DMS153 treated with DMSO at 0.1 percent for 48 hours (cell line): ENCODE results near the gene CEP112.
"Not testable (repeated sequence)": the region's sequence is repeated elsewhere in the genome, so short reads cannot be mapped to it uniquely, and the experiment has no call there.

ENCODE experiments used
- DNase-seq: peaks from one replicate; lab custom pipeline; 2025; ENCODE audit not compliant: unreplicated experiment; lab: John Stamatoyannopoulos, UW

CEP112 gene

DNA sequence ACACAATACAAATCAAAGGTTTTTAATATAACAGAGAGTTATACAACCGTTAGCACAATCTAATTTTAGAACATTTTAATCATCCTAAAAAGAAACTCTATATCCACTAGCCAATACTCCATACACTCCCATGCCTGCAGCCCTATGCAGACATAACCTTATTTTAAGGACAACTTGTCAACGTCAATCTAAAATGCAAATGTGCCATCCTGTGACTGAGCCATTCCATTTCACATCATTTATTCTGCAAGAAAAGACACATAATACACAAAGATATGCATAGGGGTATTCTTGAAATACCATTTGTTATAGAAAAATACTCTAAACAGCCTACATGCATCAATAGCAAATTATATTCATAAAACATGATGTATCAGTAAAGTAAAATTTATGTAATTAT is 106.7 kb downstream of the CEP112 start:
- no peak for DNase-seq

DNA sequence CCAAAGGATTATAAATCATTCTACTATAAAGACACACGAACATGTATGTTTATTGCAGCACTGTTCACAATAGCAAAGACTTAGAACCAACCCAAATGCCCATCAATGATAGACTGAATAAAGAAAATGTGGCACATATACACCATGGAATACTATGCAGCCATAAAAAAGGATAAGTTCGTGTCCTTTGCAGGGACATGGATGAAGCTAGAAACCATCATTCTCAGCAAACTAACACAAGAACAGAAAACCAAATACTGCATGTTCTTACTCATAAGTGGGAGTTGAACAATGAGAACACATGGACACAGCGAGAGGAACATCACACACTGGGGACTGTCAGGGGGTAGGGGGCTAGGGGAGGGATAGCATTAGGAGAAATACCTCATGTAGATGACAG is 111.3 kb downstream of the CEP112 start:
- DNase-seq, result not testable (repeated sequence)

DNA sequence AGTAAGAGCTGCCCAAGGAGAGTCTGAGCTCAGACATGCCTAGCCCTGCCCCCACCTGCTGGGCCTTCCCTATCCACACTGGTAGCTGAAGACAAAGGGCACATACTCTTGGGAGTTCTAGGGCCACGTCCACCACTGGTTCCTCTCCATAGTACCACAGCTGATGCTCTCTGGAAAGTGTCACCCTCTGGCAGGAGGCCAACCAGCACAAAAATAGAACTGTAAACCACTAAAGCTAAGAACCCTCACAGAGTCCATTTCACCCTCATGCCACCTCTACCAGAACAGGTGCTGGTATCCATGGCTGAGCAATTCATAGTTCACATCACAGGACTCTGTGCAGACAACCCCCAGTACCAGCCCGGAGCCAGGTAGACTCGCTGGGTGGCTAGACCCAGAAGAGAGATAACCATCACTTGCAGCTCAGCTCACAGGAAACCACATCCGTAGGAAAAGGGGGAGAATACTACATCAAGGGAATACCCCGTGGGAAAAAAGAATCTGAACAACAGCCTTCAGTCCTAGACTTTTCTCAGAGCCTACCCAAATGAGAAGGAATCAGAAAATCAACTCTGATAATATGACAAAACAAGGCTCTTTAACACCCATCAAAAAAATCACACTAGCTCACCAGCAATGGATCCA is 115.3 kb downstream of the CEP112 start:
- DNase-seq, result no peak

DNA sequence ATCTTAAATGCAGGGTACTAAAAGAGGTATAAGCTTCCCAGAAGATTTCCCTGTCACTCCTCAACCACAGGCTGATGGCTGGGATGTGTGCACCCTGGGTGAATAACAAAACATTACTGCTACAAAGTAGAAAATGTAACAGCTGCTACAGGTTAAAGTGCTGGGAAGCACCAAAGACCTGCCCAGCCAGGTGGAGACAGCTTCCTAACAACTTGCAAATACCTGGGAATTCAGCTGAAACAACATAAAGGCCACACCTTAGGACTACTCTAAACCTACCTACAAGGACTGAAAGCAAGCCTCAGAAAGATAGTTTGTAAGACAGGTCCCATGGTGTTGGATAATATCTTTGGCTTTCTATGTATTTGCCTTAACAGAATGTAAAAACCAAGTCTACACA is 118.5 kb downstream of the CEP112 start:
- DNase-seq, result no peak

DNA sequence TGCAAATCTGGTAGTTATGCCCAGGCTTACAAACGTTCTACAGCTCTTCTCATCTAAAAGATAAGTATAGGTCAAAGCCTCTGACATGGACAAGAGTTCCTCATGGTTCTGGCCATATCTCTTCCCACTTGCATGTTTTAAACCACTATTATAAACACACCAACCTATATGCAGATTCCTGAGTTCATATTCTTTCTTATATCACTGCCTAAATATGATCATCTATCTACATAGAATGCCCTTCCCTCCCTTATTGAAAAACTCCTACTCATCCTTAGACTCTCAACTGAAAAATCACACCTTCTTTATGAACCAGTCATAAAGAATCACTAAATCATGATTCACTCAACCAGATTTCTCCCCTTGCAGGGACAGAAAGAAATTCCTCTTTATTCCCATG is 128.2 kb downstream of the CEP112 start:
- DNase-seq, result no peak

DNA sequence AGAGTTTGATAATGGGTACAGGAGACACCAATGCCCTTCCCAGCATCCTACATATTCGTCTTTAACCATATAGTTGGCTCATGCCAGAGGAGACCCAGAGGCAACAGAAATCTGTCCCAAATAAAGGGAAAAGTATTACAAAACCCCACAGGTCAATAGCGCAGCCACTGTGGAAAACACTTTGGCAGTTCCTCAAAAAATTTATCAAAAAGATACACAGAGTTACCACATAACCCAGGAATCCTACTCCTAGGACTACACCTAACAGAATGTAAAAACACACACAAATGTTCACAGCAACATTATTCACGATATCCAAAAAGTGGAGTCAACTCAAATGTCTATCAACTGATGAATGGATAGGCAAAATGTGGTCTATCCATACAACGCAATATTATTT is 135.8 kb downstream of the CEP112 start:
- DNase-seq, result no peak

DNA sequence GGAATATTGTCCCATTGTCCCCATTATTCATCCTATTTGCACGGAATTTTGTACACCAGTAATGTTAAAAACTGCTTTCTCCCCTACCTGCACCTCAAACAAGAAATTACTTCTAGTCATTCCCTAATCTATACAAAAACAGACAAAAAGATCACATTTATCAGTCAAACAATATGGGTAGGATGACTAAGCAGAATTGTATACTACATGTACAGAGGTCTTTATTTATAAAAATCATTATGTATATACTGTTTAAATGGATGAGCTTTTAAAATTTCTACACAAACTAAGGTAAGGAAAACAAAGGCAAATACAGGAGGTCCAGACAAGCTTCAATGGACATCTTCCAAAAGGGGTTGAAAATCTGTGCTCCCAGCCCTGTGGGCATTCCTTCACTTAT is 137.7 kb downstream of the CEP112 start:
- no peak for DNase-seq

DNA sequence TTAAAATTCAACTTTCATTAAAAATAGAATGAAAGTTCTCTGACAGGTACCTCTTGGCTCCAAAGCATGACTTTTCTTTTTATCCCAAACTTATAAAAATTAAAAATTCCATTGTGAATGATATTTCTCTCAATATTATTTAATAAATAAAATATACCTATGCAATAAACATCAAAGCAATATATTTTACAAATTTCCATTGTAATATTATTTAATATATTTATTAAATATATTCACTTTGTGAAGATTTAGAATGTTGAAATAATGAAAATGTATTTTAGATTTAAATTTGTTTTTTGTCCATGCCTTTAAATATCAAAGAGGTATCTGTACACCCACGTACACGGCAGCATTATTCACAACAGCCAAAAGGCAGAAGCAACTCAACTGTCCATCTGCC is 147.8 kb downstream of the CEP112 start:
- no peak for DNase-seq

DNA sequence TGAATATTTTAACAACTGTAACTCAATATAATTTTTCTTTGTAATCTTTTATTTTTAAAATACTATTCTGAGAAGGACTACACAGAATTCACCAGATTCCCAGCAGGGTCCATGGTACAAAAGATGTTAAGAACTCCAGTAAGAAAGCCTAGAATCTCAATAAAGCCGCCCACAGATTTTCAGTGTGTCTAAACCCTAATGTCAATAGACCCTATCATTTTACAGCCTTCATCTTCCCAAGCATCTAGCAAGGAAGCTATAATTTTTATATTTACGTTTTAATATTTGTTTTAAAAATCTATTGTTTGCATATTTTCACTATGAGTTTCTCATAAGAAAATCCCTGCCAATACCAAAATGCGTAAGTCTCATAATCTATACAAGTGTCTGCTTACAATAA is 148.5 kb downstream of the CEP112 start:
- DNase-seq, result no peak

DNA sequence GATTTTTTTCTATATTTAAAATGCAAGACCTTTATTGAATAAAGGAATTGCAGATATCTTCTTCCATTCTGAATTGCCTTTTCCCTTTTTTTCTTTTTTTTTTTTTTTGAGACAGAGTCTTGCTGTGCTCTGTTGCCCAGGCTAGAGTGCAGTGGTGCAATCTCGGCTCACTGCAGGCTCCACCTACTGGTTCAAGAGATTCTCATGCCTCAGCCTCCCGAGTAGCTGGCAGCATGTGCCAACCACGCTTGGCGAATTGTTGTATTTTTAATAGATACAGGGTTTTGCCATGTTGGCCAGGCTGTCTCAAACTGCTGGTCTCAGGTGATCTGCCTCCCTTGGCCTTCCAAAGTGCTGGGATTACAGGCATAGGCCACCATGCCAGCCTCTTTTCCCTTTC is 151.5 kb downstream of the CEP112 start:
- no peak for DNase-seq

DNA sequence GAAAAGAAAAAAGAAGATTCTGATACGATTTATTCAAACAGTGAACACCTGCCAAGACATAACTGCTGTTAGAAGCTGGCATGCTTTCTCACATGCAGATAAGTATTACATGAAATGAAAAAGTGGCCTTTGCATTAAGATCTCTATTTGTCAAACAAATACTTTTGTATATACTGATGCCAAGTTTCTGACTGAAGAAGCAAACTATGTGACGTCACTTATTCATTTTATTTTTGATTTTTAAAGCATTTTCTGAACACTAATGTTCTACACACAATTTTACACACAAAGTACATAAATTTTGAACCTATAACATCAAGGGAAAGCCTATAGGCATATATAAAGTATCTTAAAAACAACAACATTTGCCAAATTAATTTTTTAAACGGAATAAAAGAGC is 153.8 kb downstream of the CEP112 start:
- no peak for DNase-seq

DNA sequence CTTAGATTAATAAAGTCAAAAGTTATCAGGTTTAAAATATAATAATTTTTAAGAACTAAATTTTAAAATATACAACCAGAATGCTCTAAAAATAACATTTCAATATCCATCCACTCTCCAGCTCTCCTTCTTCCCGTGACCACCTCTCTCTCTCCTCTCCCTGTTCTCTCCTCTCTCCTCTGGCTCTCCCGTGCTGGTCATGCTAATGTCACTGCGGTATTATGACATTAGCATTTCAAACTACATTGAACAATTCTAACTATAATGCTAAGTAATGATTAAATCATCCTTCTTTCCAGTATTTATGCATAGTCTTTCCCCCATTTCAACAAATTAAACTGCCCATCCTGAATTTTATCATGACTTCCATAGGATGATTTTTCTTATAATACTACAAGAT is 154.7 kb downstream of the CEP112 start:
- no peak for DNase-seq

DNA sequence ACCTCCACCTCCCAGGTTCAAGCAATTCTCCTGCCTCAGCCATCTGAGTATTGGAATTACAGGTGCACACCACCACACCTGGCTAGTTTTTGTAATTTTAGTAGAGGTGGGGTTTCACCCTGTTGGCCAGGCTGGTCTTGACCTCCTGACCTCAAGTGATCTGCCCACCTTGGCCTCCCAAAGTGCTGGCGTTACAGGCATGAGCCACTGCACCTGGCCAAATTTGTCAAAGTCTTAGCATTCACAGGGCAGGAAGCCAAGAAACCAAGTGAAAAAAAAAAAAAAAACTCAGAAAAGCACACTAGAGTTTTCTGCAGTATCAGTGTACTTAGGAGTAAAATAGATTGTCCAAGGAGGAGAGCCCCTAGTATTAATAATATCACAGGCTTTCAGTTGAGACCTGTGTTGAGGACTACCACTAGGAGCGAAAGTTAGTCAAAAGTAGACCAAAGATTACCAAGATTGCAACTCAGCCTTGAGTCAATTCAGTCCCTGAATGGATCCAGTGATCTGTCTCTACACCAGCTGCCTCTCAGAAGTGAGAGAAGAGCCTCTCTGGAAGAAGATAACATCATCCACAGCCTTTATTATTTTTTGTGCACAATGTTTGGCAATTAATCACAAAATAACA is 159.7 kb downstream of the CEP112 start:
- DNase-seq, result no peak

DNA sequence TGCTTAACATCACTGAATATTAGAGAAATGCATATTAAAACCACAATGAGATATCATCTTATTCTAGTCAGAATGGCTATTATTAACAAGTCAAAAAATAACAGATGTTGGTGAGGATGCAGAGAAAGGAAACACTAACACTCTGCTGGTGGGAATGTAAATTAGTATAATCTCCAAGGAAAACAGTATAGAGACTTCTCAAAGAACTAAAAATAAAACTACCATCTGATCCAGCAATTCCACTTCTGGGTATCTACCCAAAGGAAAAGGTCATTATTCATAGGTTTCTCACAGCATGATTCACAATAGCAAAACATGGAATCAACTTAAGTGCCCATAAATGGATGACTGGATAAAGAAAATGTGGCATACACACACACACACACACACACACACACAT is 166.4 kb downstream of the CEP112 start:
- no peak for DNase-seq

DNA sequence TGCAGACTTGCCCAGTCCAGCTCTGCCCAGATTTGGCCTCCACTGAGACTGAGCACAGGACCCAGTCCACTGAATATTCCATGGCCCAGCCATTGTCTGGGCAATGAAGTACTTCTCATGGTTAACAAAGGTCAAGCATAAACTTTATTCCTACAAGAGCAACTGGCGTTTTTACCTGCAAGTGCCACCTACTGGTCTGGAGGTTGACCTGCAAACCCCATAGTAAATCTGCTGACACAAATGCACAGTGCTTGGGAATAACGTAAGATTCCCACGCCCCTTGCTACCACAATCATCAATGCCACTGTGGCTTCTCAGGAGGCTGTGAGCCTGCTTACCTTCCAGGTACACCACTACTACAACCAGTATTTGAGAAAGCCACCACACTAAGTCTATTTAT is 170.2 kb downstream of the CEP112 start:
- no peak for DNase-seq

DNA sequence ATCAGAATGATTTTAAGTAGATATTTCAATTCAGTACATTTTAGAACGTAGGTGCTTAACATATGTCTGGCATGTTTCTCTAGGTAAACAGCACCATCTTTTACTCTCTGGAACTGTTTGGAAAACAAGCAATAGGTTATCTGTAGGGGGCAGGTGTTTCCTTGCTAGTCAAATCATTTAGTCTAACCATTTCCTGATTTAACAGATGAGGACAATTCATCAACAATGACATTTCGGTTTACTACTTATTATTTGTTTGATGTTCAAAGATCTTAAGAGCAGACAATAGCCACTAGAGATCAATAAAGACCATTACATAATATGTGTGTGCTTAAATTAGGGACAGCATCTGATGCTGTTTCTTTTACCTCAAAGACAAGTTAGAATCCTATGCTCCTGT is 173.1 kb downstream of the CEP112 start:
- DNase-seq, result peak; percentile 37

DNA sequence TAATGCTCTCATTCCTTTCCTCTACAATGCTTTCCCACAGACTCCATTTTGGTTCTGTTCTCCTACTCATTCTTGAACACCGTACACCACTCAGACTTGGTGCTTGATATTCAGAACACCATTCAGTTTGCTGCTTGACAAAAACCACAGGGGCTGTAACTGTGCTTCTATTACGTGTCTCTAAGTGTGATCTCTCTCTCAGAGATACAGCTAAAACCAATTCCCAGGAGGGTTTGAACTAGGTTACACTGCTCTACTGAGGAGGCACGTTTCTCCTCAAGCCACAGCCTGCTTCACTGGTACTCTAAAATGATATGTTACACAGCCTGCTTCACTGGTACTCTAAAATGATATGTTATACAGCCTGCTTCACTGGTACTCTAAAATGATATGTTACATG is 175.7 kb downstream of the CEP112 start:
- no peak for DNase-seq

DNA sequence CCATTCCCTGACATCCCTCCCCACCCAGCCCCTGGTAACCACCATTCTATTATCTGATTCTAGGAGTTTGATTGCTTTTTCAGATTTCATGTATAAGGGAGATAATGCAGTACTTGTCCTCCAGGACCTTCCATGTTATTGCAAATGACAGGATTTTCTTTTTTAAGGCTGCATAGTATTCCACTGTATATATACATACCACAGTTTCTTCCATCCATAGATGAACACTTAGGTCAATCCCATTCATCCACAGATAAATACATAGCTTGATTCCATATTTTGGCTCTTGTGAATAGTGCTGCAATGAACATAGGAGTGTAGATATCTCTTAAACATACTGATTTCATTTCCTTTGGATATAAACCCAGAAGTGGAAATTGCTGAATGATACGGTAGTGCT is 183.3 kb downstream of the CEP112 start:
- no peak for DNase-seq

DNA sequence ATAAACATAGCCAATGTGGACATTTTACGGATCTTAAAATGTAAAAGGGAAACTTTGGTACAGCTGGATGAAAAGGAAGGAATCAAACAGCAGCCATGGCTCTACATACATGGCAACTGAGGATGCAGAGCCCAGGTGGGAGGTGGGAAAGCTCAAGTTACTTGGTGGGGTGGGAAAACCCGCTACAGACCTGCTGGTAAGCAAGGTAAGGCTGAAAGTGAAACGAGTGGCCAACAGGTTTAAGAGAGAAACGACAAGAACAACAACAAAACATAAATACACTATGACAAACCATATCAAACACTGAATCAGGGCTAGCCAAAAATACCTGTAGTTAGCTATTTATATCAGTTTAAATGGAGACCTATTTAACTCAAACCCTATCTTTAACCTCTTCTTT is 185.3 kb downstream of the CEP112 start:
- DNase-seq, result no peak

DNA sequence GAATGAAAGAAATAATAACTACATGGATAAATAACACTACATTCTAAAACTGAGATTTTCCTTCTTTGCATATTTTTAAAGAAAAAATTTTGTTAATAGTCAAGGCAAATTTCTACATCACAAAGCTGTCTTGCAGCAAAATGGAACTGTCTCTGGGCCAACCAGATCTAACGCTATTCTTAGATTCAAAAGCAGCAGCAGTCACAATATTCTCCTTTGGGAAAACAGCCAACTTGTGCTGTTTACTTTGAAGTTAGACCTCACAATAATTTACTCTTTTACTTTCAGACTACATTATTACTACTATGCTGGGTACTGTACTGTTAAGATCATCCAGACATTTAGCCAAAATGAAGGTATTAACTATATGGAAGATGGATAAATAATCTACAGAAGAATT is 189.1 kb downstream of the CEP112 start:
- DNase-seq, result no peak

DNA sequence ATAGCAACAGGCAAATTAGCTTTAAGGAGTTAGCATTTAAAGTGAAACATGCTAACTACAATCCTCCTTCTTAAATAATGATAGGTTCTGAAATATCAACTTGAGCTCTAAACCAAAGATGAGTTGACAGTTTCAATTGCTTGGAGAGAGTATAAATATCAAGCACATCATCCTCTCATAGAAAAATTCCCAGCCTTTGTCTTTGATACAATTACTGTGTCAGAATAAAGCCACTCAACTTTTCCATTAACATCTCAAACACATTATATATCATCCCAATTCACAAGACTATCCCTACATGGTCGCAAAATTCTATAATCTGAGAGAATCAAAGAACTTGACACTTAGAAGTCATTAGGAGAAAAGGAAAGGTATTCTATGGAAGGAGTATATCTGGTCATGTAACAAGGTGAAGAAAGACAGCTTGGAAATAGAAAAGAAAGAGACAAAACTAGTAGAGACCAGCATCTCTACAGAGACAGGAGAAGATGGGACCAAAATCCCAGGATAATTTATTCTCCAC is 189.8 kb downstream of the CEP112 start:
- no peak for DNase-seq

DNA sequence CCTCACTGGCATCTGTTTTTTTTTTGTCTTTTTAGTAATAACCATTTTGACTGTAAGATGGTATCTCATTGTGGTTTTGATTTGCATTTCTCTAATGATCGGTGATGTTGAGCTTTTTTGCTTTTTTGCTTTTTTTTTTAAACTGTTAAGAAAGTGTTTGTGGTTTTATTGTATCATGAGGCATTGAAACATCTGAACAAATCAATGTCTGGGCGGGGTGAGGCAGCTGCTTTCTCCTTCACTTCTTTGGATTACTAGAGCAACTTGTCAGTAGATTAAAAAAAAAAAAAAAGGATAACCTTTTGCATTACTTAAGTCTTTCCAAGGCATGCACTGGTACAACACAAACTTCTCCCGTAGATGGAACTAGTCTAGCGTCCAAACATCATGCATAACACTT is 191.7 kb downstream of the CEP112 start:
- DNase-seq, result no peak

DNA sequence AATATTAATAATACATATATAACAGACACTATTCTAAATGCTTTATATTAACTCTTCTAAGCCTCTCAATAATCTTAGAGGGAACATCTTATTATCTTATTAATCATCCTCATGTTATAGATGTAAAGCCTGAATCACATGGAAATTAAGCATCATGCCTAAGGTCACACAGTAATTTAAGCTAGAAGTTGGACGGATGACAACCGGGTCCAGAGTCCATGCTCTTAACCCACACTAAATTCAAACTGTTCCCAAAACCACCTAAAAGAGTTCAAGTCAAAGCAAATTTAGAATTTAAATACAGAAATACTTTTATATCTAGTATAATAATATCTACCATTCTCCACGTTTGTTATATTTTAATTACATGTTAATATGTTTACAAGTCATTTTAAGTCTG is 193.3 kb downstream of the CEP112 start:
- DNase-seq, result no peak
